Coronary artery (tissue), 2 donors: ENCODE data around the gene EEFSEC.
A peak's percentile ranks its signal among the peaks of the same experiment; 100 is the strongest.

Experiments used
- DNase-seq: peaks from one replicate; pipeline ENCODE4 v3.0.0-alpha.2; 2017; ENCODE audit warnings: low spot score
- H3K27ac ChIP-seq, 2 donors: fragments of 200-600 bp; sonication (generic); one replicate each; pipeline ENCODE4 v1.5.1; 2016 to 2019
- H3K4me3 ChIP-seq: fragments of 200-600 bp; sonication (generic); 2 replicates; pipeline ENCODE4 v1.5.1; 2016; ENCODE audit warnings: mild to moderate bottlenecking, moderate library complexity
- TF ChIP-seq, protein P1 (sequence below): fragments of 200-600 bp; sonication (generic); IDR thresholded peaks from one replicate; pipeline ENCODE4 v1.5.1; 2019; ENCODE audit warnings: antibody characterized with exemption

EEFSEC gene

GRCh38 chr3:128167973-128168674, 14.8 kb downstream of the EEFSEC start:
- no peak overlapping the region for H3K27ac ChIP-seq
- no peak overlapping the region for H3K4me3 ChIP-seq
- TF ChIP-seq, protein P1, sequence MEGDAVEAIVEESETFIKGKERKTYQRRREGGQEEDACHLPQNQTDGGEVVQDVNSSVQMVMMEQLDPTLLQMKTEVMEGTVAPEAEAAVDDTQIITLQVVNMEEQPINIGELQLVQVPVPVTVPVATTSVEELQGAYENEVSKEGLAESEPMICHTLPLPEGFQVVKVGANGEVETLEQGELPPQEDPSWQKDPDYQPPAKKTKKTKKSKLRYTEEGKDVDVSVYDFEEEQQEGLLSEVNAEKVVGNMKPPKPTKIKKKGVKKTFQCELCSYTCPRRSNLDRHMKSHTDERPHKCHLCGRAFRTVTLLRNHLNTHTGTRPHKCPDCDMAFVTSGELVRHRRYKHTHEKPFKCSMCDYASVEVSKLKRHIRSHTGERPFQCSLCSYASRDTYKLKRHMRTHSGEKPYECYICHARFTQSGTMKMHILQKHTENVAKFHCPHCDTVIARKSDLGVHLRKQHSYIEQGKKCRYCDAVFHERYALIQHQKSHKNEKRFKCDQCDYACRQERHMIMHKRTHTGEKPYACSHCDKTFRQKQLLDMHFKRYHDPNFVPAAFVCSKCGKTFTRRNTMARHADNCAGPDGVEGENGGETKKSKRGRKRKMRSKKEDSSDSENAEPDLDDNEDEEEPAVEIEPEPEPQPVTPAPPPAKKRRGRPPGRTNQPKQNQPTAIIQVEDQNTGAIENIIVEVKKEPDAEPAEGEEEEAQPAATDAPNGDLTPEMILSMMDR = no peak
- no peak for DNase-seq

DNA sequence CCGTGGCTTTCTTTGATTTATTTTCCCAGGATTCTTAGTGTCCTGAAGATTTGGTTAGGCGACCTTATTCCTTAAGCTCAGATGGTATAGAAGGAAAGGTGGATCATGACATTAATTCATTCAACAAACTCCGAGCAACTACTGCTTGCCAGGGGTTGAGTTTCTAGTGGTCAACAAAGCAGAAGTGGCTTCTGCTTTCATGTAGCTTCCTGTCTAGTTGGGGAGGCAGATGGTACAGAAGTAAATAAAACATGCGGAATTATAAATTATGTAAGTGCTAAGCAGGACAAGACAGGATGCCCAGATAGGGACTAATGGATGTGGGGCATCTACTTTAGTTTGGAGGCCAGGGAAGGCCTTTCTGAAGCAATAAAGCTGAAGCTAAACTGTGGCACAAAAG, 15.6 kb downstream of the EEFSEC start:
- no peak overlapping the region for H3K27ac ChIP-seq
- DNase-seq = no peak
- H3K4me3 ChIP-seq = no peak overlapping the region
- TF ChIP-seq, protein P1 = no peak

- DNase-seq = no peak
Observed at GRCh38 chr3:128170866-128171516, 17.7 kb downstream of the EEFSEC start.

GRCh38 chr3:128173200-128173599, 19.9 kb downstream of the EEFSEC start:
- Histone ChIP-seq H3K27ac (no peak overlapping the region), H3K4me3 (no peak overlapping the region)
- TF ChIP-seq, protein P1 = no peak
- no peak for DNase-seq

More at GRCh38 chr3:128170866-128171516, 17.7 kb downstream of the EEFSEC start:
- H3K4me3 ChIP-seq = no peak overlapping the region
- no peak overlapping the region for H3K27ac ChIP-seq
- TF ChIP-seq, protein P1 = peak; percentile 31

GRCh38 chr3:128173849-128174248, 20.6 kb downstream of the EEFSEC start:
- DNase-seq = no peak
- TF ChIP-seq, protein P1 = no peak
- no peak overlapping the region for H3K27ac ChIP-seq

DNA sequence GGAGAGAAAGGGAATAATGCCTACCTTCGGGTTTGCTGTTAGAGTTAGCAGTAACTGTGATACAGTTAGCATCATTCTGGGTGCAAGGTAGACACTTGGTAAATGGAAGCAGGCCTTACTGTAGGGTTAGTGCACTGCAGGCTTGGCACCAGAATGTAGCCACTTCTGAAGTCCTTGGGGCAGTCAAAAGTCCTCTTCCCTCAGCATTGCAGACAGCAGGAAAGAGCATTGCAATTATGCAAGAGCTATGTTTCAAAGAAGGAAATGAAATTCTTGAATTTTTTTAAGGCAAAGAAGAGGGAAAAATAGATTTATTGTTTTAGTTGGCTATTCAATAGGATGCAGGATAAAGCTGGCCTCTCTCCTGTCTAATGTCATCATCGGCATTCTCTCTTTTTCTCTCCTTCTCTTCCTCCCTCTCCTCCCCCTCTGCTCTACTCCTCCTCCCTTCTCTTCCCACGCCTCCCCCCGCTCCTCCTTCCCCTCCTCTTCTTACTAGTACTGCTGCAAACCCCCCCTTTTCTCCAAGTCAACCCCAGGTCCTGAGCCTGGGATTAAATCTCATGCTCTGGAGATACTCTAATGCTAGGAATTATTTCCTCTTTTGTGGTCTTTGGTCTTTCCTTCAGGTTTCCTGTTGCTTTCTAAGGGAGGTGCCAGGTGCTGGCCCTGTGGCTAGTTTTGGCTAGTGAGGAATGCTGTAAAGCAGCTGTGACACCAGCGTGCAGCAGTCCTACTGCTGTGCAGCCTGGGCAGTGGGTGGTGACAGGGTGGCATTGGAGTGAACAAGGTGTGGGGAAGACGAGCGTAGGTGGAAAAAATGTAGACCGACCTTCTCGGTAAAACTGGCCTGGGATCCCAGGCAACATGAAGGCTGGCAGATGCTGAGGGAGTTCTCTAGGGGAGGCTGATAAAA, 21.7 kb downstream of the EEFSEC start:
- no peak for DNase-seq
- Histone ChIP-seq H3K4me3 (no peak overlapping the region), H3K27ac (no peak overlapping the region)
- TF ChIP-seq, protein P1 = no peak

More at GRCh38 chr3:128173849-128174248, 20.6 kb downstream of the EEFSEC start:
- no peak overlapping the region for H3K4me3 ChIP-seq
